ENCODE measurements around the gene CRNN.

Gene CRNN

DNA sequence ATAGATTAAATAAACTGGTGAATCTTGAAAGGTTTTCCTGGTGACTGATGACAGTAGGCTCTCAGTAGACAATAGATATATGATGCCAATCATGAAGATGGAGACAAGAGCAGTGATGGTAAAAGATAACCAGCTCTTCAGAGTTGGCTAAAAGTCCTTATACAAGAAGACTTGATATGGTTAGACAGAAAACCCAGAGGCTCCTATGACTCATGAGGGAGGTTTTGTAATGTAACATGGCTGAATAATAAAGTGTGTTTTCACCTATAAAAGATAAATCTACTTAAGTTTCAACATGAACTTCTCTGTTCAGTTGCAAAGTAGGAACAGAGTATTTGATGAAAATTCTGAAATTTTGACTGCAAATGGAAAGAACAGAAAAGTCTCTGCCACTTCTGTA is 12.7 kb upstream of the CRNN start:
- DNase-seq (ENCODE audit: insufficient read length, low spot score) (no peak), FAIRE-seq (no peak)

- no peak for FAIRE-seq
- DNase-seq (ENCODE audit: insufficient read length, low spot score) = no peak
Measured at GRCh38 chr1:152419917-152420316, 5.9 kb upstream of the CRNN start.

DNA sequence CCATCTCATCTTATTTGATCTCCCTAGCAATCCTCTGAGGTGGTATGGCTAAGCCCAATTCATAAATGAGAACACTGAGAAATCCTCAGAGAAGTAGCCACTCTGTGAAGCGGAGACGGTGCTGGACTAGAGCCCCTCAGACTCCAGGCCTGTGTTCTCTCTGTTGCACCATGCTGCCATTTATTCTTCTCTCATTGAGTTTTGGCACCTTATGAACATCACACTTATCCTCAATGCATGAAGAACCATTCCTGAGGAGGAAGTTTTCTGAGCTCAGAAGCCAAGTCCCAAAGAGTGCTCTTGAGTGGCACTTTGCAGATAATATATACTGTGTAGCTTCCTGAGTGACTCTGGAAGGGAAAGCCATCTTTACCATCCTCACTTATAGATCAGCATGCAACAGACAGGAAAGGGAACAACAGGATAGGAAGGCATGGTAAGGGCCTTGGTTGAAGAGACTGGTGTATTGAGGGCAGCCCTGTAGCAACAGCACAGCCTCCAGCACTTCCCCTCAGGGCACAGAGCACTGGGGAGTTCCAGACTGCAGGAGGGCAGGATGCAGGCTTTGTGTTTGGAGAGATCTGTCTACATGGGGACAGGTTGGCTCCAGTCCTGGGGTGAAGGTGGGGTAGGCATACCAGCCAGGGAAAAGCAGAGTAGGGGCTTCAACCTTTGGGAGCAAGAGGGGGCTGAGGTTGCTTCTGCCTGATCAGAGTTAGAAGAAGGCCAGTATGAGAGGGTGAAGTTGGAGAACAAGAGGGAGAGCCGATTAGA is 1.6 kb upstream of the CRNN start:
- no peak for FAIRE-seq
- no peak for DNase-seq (ENCODE audit: insufficient read length, low spot score)

- DNase-seq (ENCODE audit: insufficient read length, low spot score) (no peak), FAIRE-seq (no peak)
Measured at GRCh38 chr1:152412756-152413155, 1.3 kb downstream of the CRNN start.

DNA sequence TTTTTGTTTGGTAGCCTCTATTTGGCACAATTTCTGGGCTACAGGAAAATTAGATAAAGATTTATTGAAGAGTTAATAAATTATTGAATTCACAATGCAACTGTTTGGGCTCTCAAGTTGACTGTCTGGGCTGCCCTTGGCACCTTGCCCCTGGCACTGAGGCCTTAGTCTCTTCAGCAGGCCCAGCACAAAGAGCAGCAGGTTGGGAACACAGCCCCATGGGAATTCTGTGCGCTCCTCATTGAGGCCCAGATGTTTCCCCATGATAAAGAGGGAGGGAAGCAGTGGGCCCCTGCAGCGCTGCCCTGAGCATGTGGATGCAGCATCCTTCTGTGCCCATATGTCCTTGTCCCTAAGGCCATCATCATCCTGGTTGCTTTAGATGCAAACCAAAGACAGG is 2.9 kb downstream of the CRNN start:
- DNase-seq (ENCODE audit: insufficient read length, low spot score) (no peak), FAIRE-seq (no peak)

- FAIRE-seq (no peak), DNase-seq (ENCODE audit: insufficient read length, low spot score) (peak; percentile 19)
Measured at GRCh38 chr1:152410599-152410998, 3.5 kb downstream of the CRNN start.

GRCh38 chr1:152410028-152410427 is 4.0 kb downstream of the CRNN start:
- no peak for DNase-seq (ENCODE audit: insufficient read length, low spot score)
- no peak for FAIRE-seq

- no peak for FAIRE-seq
- DNase-seq (ENCODE audit: insufficient read length, low spot score) = no peak
Measured at GRCh38 chr1:152408664-152409063, 5.4 kb downstream of the CRNN start.

DNA sequence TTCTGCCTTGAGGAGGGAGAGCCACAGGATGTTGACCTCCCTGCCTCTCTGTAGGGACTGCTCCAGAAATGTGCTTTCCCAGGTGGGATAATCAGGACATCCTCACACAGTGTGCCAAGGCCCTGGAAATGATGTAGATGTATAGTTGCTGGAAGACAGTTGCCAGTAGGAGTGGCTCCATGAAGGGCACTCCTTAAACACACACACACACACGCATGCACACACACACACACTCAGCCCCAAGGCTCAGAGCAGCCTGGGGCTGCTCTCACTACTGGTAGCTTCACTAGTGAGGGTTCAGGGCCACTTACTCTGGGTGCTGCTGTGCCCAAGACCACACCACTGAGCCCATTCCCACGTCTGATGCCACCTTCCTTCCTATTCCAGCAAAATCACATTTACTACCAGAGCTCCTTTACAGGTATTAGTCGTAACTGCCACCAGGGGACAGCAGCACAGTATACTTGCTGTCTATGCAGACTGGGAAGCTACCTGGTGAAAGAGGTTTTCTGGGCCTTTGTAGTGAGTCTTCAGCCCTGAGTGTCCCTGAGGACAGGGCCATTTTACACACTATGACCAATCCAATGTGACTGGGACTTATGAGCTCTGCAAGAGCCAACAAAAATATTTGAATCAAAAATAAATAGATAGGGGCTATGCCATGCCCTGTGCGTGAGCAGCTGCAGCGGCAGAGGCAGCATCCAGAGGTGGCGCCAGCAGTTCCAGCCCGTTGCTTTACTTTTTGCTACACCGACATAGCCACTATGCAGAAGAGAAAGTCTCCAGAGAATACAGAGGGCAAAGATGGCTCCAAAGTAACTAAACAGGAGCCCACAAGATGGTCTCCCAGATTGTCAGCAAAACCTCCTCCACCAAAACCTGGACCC is 15.0 kb downstream of the CRNN start:
- FAIRE-seq = no peak
- DNase-seq (ENCODE audit: insufficient read length, low spot score) = no peak

DNA sequence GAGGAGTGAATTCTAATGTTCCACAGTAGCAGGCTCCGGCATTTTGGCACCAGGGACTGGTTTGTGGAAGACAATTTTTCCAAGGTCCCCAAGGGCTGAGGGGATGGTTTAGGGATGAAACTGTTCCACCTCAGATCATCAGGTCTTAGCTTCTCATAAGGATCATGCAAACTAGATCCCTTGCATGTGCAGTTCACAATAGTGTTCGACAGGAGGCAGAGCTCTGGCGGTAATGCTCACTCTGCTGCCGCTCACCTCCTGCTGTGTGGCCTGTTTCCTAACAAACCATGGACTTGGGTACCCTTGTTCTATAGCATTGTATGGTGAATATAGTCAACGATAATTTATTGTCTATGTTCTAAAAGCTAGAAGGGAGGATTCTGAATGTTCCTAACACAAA is 16.6 kb downstream of the CRNN start:
- FAIRE-seq = no peak

DNA sequence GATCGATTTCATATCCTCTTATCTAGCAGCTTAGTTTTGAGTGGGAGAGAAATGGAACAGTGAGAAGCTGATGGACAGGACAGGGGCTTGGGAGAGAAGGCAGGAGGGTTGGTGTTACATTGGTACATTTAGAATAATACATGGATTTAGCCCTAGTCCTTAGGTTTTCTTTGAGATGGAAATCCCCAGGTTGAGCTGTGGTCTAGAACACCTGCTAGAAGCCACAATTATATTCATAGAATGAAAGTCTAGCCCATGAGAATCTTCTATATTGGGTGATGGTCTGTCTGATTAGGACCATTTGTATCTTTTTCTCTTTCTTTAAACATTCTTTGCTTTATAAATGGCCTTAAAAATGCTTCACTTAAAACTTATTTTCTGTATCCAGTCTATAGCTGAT is 19.9 kb downstream of the CRNN start:
- FAIRE-seq (no peak), DNase-seq (ENCODE audit: insufficient read length, low spot score) (no peak)

More for the DNA sequence above, 16.6 kb downstream of the CRNN start:
- no peak for DNase-seq (ENCODE audit: insufficient read length, low spot score)

DNA sequence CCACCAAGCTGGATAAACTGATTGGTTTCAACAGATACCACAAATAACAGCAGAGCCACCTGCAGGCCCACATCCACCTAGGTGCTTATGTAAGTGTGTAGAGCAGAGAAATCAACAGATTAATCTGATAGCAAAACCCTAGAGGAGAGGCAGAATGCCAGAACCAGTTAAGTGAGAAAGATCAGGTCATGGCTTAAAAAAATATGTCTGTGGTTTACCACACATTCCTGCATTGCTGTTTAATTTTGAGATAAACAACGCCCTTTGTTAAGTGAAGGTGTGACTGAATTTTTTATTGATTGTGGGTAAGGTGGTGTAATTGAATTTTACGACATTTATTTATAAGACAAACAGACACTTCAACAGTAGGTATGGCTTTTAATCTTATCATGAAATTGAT is 21.2 kb downstream of the CRNN start:
- no peak for FAIRE-seq
- no peak for DNase-seq (ENCODE audit: insufficient read length, low spot score)

DNA sequence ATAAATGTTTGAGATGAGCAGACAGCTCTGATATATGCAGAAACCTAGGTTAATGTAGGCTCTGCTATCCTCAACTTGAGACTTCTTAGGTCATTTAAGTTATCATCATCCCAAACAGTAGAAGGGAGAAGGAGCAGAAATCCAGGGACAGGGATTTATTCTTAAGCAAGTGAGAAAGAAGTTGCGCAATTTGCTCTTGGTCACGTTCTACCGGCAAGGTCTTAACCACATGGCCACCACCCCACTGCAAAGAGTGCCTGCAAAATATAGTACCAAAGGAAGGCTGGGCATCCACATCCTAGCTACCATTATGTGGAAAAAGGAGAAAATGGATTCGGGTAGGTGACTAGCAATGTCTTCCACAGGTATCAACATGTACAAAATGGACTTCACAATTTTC is 25.2 kb downstream of the CRNN start:
- FAIRE-seq (no peak), DNase-seq (ENCODE audit: insufficient read length, low spot score) (no peak)

DNA sequence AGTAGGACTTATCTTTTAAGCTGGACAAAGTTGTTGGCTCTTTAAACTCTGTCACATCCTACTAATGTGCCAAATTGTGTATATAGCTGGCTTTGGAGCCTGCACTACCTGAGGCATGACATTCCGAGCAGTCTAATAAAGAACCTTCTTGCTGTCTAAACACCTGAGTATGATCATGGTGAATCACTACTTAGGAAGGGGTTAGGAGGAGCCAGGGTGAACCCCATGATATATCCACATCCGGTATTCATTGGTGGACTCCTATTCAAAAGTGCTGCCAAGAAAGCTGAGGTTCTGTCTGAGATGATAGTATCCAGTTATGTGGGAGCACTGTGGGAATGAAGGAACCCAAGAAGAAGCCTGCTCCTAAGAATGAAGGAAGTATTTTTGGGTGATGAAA is 27.1 kb downstream of the CRNN start:
- DNase-seq (ENCODE audit: insufficient read length, low spot score) (no peak), FAIRE-seq (no peak)

- FAIRE-seq = no peak
- no peak for DNase-seq (ENCODE audit: insufficient read length, low spot score)
Measured at GRCh38 chr1:152380932-152381331, 33.1 kb downstream of the CRNN start.

- no peak for FAIRE-seq
- DNase-seq (ENCODE audit: insufficient read length, low spot score) = no peak
Measured at GRCh38 chr1:152374451-152374850, 39.6 kb downstream of the CRNN start.

- no peak for FAIRE-seq
- no peak for DNase-seq (ENCODE audit: insufficient read length, low spot score)
Measured at GRCh38 chr1:152372672-152373071, 41.4 kb downstream of the CRNN start.

DNA sequence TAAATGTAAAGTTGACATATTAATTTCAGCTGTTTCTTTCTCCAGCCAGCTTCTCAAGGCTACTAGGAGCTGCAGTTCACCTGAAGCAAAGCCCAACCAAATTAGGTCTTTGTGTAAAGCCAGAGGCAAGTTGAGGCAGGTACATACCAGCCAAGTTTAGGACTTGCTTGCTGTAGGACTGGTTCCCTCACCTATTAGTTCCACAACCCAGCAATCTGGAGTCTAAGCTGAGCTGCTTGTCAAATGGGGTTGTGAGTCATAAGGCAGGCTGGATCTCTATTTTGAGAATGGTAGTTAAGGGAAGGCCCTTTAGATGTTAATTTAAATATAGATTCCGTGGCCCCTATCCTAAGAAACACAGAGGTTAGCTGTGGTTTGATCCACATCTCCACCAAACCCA is 46.6 kb downstream of the CRNN start:
- FAIRE-seq (no peak), DNase-seq (ENCODE audit: insufficient read length, low spot score) (no peak)

- FAIRE-seq (no peak), DNase-seq (ENCODE audit: insufficient read length, low spot score) (no peak)
Measured at GRCh38 chr1:152359906-152360305, 54.2 kb downstream of the CRNN start, which contains the start of gene FLG2. TSS of gene FLG2 (minus strand) at chr1:152360006. CDS start at chr1:152358884, 1,122 bp downstream.

Data from HTR-8/SVneo (cell line).